ENCODE data around the gene NEU4. TPM values are rescaled to one million over a fixed set of nuclear protein-coding genes. Genes with fewer than 3 reads are reported as not detected.
"Not testable (repeated sequence)": the region's sequence is repeated elsewhere in the genome, so short reads cannot be mapped to it uniquely, and the experiment has no call there.

NEU4 gene
- polyA plus RNA-seq, 3 donors = 0.26 to 2.6 (median 0.99) TPM

DNA sequence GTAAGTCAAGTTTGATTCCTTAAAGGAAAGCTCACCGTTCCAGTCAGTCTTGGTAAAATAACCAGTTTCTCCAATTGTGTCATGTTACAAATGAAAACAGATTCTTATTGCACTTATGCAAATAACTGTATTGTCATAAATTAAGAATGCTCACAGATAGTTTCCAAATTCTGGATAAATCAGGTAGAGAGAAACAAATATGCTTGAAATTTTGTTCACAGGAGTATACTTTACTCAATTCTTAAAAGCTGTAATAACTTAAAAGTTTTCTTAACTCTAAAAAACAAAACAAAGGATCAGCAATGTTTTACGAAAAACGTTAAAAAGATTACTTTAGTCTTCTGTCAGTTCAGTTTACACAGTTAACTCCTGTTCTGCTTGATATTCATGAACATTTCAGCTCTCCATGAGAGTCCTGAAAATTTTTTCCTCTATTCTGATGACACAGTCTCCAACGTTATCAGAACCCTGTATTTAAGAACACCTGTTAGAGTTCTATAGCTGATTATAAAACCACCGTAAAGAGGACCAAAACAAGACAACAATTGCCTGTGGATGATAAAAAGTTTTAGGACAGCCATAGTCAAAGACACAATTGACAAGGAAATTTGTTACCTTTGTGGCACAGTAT, 27.9 kb upstream of the NEU4 start:
- no peak for TF ChIP-seq CTCF (IDR thresholded peaks at IDR 0.05)
- H3K9me3 ChIP-seq (replicated peaks in 1 of 2; ENCODE audit: control insufficient read depth in 1 of 2, insufficient read depth in 1 of 2, low read length in 2 of 2) = peaks cover 0 to 4% of the 10 kb centered on the region in 2 donors
- intact Hi-C loops (cut with micrococcal nuclease) = no loop called here
- Mint-ChIP-seq H3K9me3 (peaks cover 0 to 20% (median 10%) of the 10 kb centered on the region in 7 donors), H3K4me1 (no peaks in the 10 kb centered on the region), H3K27me3 (ENCODE audit: low read depth in 3 of 3) (peaks cover 3 to 6% (median 4%) of the 10 kb centered on the region in 3 donors), H3K27ac (no peak overlapping the region), H3K36me3 (no peaks in the 10 kb centered on the region), H3K4me3 (no peak overlapping the region)
- no peak for DNase-seq
- H4K20me1 ChIP-seq (ENCODE audit: insufficient read depth, low read length) = no peaks in the 10 kb centered on the region
- no peaks in the 10 kb centered on the region for H3K4me1 ChIP-seq (ENCODE audit: control insufficient read depth in 1 of 2, insufficient read depth in 2 of 2, low read length in 2 of 2)
- no peaks in the 10 kb centered on the region for H3K36me3 ChIP-seq (replicated peaks in 1 of 2; ENCODE audit: control insufficient read depth in 1 of 2, insufficient read depth in 2 of 2, low read length in 2 of 2)
- H2AFZ ChIP-seq (ENCODE audit: insufficient read depth, low read depth, low read length, poor library complexity, severe bottlenecking) = no peak overlapping the region
- no CpG with 5 or more reads among the region's 5 CpGs for WGBS (ENCODE audit: insufficient coverage)
- H3K79me2 ChIP-seq (ENCODE audit: insufficient read depth, low read length) = no peaks in the 10 kb centered on the region
- no peaks in the 10 kb centered on the region for H3K27me3 ChIP-seq (ENCODE audit: control insufficient read depth in 2 of 2, insufficient read depth in 2 of 2, low read length in 2 of 2)
- no peak overlapping the region for H3K9ac ChIP-seq (ENCODE audit: insufficient read depth, low read length, poor library complexity, severe bottlenecking)
- H3K27ac ChIP-seq (ENCODE audit: low read depth in 1 of 2, low read length in 2 of 2) = no peak overlapping the region
- H3K4me2 ChIP-seq (replicated peaks; ENCODE audit: extremely low read depth, low read length, poor library complexity, severe bottlenecking) = no peak overlapping the region
- H3K4me3 ChIP-seq (replicated peaks in 1 of 3; ENCODE audit: low read depth in 2 of 3, low read length in 3 of 3) = no peak overlapping the region

GRCh38 chr2:241782053-241782452, 26.9 kb upstream of the NEU4 start:
- H3K79me2 ChIP-seq (ENCODE audit: insufficient read depth, low read length); H3K27me3 ChIP-seq (ENCODE audit: control insufficient read depth in 2 of 2, insufficient read depth in 2 of 2, low read length in 2 of 2); H3K4me3 ChIP-seq (replicated peaks in 1 of 3; ENCODE audit: low read depth in 2 of 3, low read length in 3 of 3); H4K20me1 ChIP-seq (ENCODE audit: insufficient read depth, low read length); H3K27me3 Mint-ChIP-seq (ENCODE audit: low read depth in 3 of 3); H3K36me3 Mint-ChIP-seq; H3K27ac ChIP-seq (ENCODE audit: low read depth in 1 of 2, low read length in 2 of 2); H3K4me1 Mint-ChIP-seq; H3K36me3 ChIP-seq (replicated peaks in 1 of 2; ENCODE audit: control insufficient read depth in 1 of 2, insufficient read depth in 2 of 2, low read length in 2 of 2); H3K4me2 ChIP-seq (replicated peaks; ENCODE audit: extremely low read depth, low read length, poor library complexity, severe bottlenecking); H3K9me3 ChIP-seq (replicated peaks in 1 of 2; ENCODE audit: control insufficient read depth in 1 of 2, insufficient read depth in 1 of 2, low read length in 2 of 2); H3K4me3 Mint-ChIP-seq; intact Hi-C loops (cut with micrococcal nuclease); H3K9ac ChIP-seq (ENCODE audit: insufficient read depth, low read length, poor library complexity, severe bottlenecking); H3K27ac Mint-ChIP-seq; H2AFZ ChIP-seq (ENCODE audit: insufficient read depth, low read depth, low read length, poor library complexity, severe bottlenecking); DNase-seq; H3K4me1 ChIP-seq (ENCODE audit: control insufficient read depth in 1 of 2, insufficient read depth in 2 of 2, low read length in 2 of 2): not testable (repeated sequence)
- WGBS (ENCODE audit: insufficient coverage) = no CpG with 5 or more reads among the region's 3 CpGs
- peaks cover 0 to 20% (median 10%) of the 10 kb centered on the region in 7 donors for H3K9me3 Mint-ChIP-seq

Data from CD14-positive monocyte (primary cell).